Astrocyte (in vitro differentiated cells and primary cell): ENCODE data around the gene KRT222. TPM values are rescaled to one million over a fixed set of nuclear protein-coding genes. Genes with fewer than 3 reads are reported as not detected.

ENCODE experiments used
- DNase-seq: peaks from one replicate; pipeline ENCODE4 v3.0.0-alpha.2; 2010; ENCODE audit warnings: low read depth
- FAIRE-seq: peaks from 2 replicates; lab custom pipeline; 2011; peaks lifted over from hg19 to GRCh38; lab: Jason Lieb, UNC
- H2AFZ ChIP-seq: 2 replicates; pipeline ENCODE4 v1.6.0; 2012; ENCODE audit warnings: low read depth, low read length, inconsistent platforms
- H3K27ac ChIP-seq: 2 replicates; pipeline ENCODE4 v1.5.1; 2011; ENCODE audit warnings: low read depth, low read length, inconsistent platforms
- H3K27me3 ChIP-seq: 2 replicates; pipeline ENCODE4 v1.6.0; 2011; ENCODE audit warnings: low read length, inconsistent platforms; ENCODE audit not compliant: insufficient read depth
- H3K36me3 ChIP-seq: 2 replicates; pipeline ENCODE4 v1.5.1; 2011; ENCODE audit warnings: low read length, inconsistent platforms; ENCODE audit not compliant: insufficient read depth
- H3K4me1 ChIP-seq: 2 replicates; pipeline ENCODE4 v1.5.1; 2011; ENCODE audit warnings: low read length, inconsistent platforms; ENCODE audit not compliant: insufficient read depth
- H3K4me2 ChIP-seq: 2 replicates; pipeline ENCODE4 v1.6.0; 2012; ENCODE audit warnings: low read length, inconsistent platforms
- H3K4me3 ChIP-seq: 2 replicates; pipeline ENCODE4 v1.5.1; 2011; ENCODE audit warnings: low read depth, mild to moderate bottlenecking, low read length, inconsistent platforms; ENCODE audit not compliant: insufficient read depth
- H3K79me2 ChIP-seq: 2 replicates; pipeline ENCODE4 v1.6.0; 2012; ENCODE audit warnings: mild to moderate bottlenecking, low read length, inconsistent platforms; ENCODE audit not compliant: insufficient read depth
- H3K9ac ChIP-seq: 2 replicates; pipeline ENCODE4 v1.6.0; 2012; ENCODE audit warnings: mild to moderate bottlenecking, low read length, inconsistent platforms
- H3K9me3 ChIP-seq: 2 replicates; pipeline ENCODE4 v1.5.1; 2012; ENCODE audit warnings: low read depth, mild to moderate bottlenecking, low read length, inconsistent platforms; ENCODE audit not compliant: insufficient read depth
- H4K20me1 ChIP-seq: 2 replicates; pipeline ENCODE4 v1.6.0; 2012; ENCODE audit warnings: low read length, inconsistent platforms; ENCODE audit not compliant: insufficient read depth
- H3K27ac Mint-ChIP-seq: one replicate; pipeline ENCODE4 v1.8.0; 2021; ENCODE audit warnings: mild to moderate bottlenecking, mixed read lengths; ENCODE audit not compliant: unreplicated experiment
- H3K27me3 Mint-ChIP-seq: one replicate; pipeline ENCODE4 v1.8.0; 2021; ENCODE audit warnings: low read depth, mixed read lengths; ENCODE audit not compliant: unreplicated experiment
- H3K36me3 Mint-ChIP-seq: one replicate; pipeline ENCODE4 v1.8.0; 2021; ENCODE audit warnings: low read depth, mixed read lengths; ENCODE audit not compliant: unreplicated experiment
- H3K4me1 Mint-ChIP-seq: one replicate; pipeline ENCODE4 v1.8.0; 2021; ENCODE audit warnings: low read depth, mixed read lengths; ENCODE audit not compliant: unreplicated experiment
- H3K4me3 Mint-ChIP-seq: one replicate; pipeline ENCODE4 v1.8.0; 2021; ENCODE audit warnings: mild to moderate bottlenecking, moderate library complexity, mixed read lengths; ENCODE audit not compliant: unreplicated experiment
- H3K9me3 Mint-ChIP-seq: one replicate; pipeline ENCODE4 v1.8.0; 2021; ENCODE audit warnings: mild to moderate bottlenecking, mixed read lengths; ENCODE audit not compliant: unreplicated experiment
- CTCF ChIP-seq: IDR thresholded peaks from 2 replicates; pipeline ENCODE4 v1.5.1; 2011; ENCODE audit warnings: low read depth, mild to moderate bottlenecking, inconsistent platforms, low read length, moderate library complexity; ENCODE audit not compliant: insufficient read depth
- EZH2 ChIP-seq: IDR thresholded peaks from 2 replicates; pipeline ENCODE4 v1.6.1; 2012; ENCODE audit warnings: mild to moderate bottlenecking, low read length, inconsistent platforms; ENCODE audit not compliant: insufficient read depth
- total RNA-seq: library from RNA; stranded (reverse); gene quantifications from 2 replicates; pipeline ENCODE4 v1.2.1, GENCODE V29; 2021

The KRT222 gene
- total RNA-seq, 1 donor from 2014 or later: 0.14 TPM

- Histone ChIP-seq H2AFZ (no peak overlapping the region), H3K27me3 (peaks cover 9% of the 10 kb centered on the region), H3K4me2 (no peak overlapping the region), H3K4me1 (no peaks in the 10 kb centered on the region), H4K20me1 (no peaks in the 10 kb centered on the region), H3K79me2 (no peaks in the 10 kb centered on the region), H3K4me3 (no peak overlapping the region), H3K27ac (no peak overlapping the region), H3K9ac (no peak overlapping the region), H3K9me3 (no peaks in the 10 kb centered on the region), H3K36me3 (no peaks in the 10 kb centered on the region)
- Mint-ChIP-seq H3K27ac (no peak overlapping the region), H3K4me3 (no peak overlapping the region), H3K36me3 (no peaks in the 10 kb centered on the region), H3K9me3 (peaks cover 2% of the 10 kb centered on the region), H3K4me1 (peaks cover 2% of the 10 kb centered on the region), H3K27me3 (peaks cover 4% of the 10 kb centered on the region)
- TF ChIP-seq EZH2 (no peak), CTCF (no peak)
- DNase-seq (no peak), FAIRE-seq (no peak)
These were observed 40.6 kb upstream of the KRT222 start for GRCh38 chr17:40705584-40705983.

- Mint-ChIP-seq H3K36me3 (no peaks in the 10 kb centered on the region), H3K4me3 (no peak within 1 kb of the TSS), H3K4me1 (peaks cover 2% of the 10 kb centered on the region), H3K27me3 (peaks cover 7% of the 10 kb centered on the region), H3K9me3 (peaks cover 2% of the 10 kb centered on the region), H3K27ac (no peak within 1 kb of the TSS)
- Histone ChIP-seq H3K4me1 (no peaks in the 10 kb centered on the region), H3K27me3 (peaks cover 9% of the 10 kb centered on the region), H3K36me3 (no peaks in the 10 kb centered on the region), H3K4me2 (no peak within 1 kb of the TSS), H3K27ac (no peak within 1 kb of the TSS), H3K9me3 (no peaks in the 10 kb centered on the region), H3K4me3 (no peak within 1 kb of the TSS), H3K9ac (no peak within 1 kb of the TSS), H3K79me2 (no peaks in the 10 kb centered on the region), H2AFZ (no peak within 1 kb of the TSS), H4K20me1 (no peaks in the 10 kb centered on the region)
- DNase-seq (no peak), FAIRE-seq (no peak)
- TF ChIP-seq CTCF (no peak), EZH2 (no peak)
These were observed 38.7 kb upstream of the KRT222 start, which contains the start of gene KRT24 for GRCh38 chr17:40703652-40704051. Gene KRT24, minus strand, starts transcription at chr17:40703752. Its CDS starts 59 bp downstream, at chr17:40703693.

GRCh38 chr17:40702271-40702670, 37.3 kb upstream of the KRT222 start:
- no peaks in the 10 kb centered on the region for H3K4me1 ChIP-seq
- no peak for TF ChIP-seq CTCF
- no peak for TF ChIP-seq EZH2
- H3K4me3 ChIP-seq: no peak overlapping the region
- H3K27me3 ChIP-seq: peaks cover 21% of the 10 kb centered on the region
- no peak overlapping the region for H2AFZ ChIP-seq
- no peak overlapping the region for H3K9ac ChIP-seq
- H3K36me3 ChIP-seq: no peaks in the 10 kb centered on the region
- H3K27ac ChIP-seq: no peak overlapping the region
- no peaks in the 10 kb centered on the region for H4K20me1 ChIP-seq
- H3K27ac Mint-ChIP-seq: no peak overlapping the region
- H3K79me2 ChIP-seq: no peaks in the 10 kb centered on the region
- H3K4me1 Mint-ChIP-seq: no peaks in the 10 kb centered on the region
- H3K9me3 Mint-ChIP-seq: no peaks in the 10 kb centered on the region
- FAIRE-seq (no peak), DNase-seq (no peak)
- H3K27me3 Mint-ChIP-seq: peaks cover 7% of the 10 kb centered on the region
- H3K36me3 Mint-ChIP-seq: no peaks in the 10 kb centered on the region
- no peak overlapping the region for H3K4me2 ChIP-seq
- H3K4me3 Mint-ChIP-seq: no peak overlapping the region
- H3K9me3 ChIP-seq: no peaks in the 10 kb centered on the region
